GM19351 (cell line): ENCODE results near the gene ATG5.
A peak's percentile ranks its signal among the peaks of the same experiment; 100 is the strongest.

Experiments
- ATAC-seq: cut with Tn5 transposase; IDR thresholded peaks from one replicate; pipeline ENCODE4 v1.9.1; 2021; ENCODE audit warnings: mild to moderate bottlenecking, moderate library complexity; ENCODE audit not compliant: unreplicated experiment

The ATG5 gene

GRCh38 chr6:106184629-106185028 is 140.9 kb downstream of the ATG5 start:
- no peak for ATAC-seq

GRCh38 chr6:106183430-106183829 is 142.1 kb downstream of the ATG5 start:
- no peak for ATAC-seq

- peak; percentile 89 for ATAC-seq
These were observed 143.1 kb downstream of the ATG5 start for GRCh38 chr6:106182455-106182854.

GRCh38 chr6:106181664-106182418 is 143.7 kb downstream of the ATG5 start:
- ATAC-seq = peak; percentile 42

- ATAC-seq = no peak
These were observed 145.4 kb downstream of the ATG5 start for GRCh38 chr6:106180208-106180607.

- ATAC-seq = no peak
These were observed 146.7 kb downstream of the ATG5 start for GRCh38 chr6:106178900-106179299.

GRCh38 chr6:106177786-106178185 is 147.8 kb downstream of the ATG5 start:
- ATAC-seq = no peak

- no peak for ATAC-seq
These were observed 152.3 kb downstream of the ATG5 start for GRCh38 chr6:106173124-106173879.

- no peak for ATAC-seq
These were observed 155.3 kb downstream of the ATG5 start for GRCh38 chr6:106170030-106170791.

GRCh38 chr6:106169517-106169916 is 156.0 kb downstream of the ATG5 start:
- ATAC-seq = no peak

GRCh38 chr6:106168097-106168888 is 157.3 kb downstream of the ATG5 start:
- no peak for ATAC-seq

- peak; percentile 41 for ATAC-seq
These were observed 158.3 kb downstream of the ATG5 start for GRCh38 chr6:106167096-106167814.

GRCh38 chr6:106165885-106166485 is 159.6 kb downstream of the ATG5 start:
- ATAC-seq = no peak

GRCh38 chr6:106163966-106164877 is 161.3 kb downstream of the ATG5 start:
- ATAC-seq = peak; percentile 49

- peak; percentile 26 for ATAC-seq
These were observed 162.1 kb downstream of the ATG5 start for GRCh38 chr6:106163446-106163965.

GRCh38 chr6:106162921-106163320 is 162.6 kb downstream of the ATG5 start:
- no peak for ATAC-seq

GRCh38 chr6:106161893-106162292 is 163.7 kb downstream of the ATG5 start:
- no peak for ATAC-seq

- no peak for ATAC-seq
These were observed 164.2 kb downstream of the ATG5 start for GRCh38 chr6:106161311-106161874.
